HCT116 (cell line): ENCODE results near the gene AQP5. TPM values are rescaled to one million over a fixed set of nuclear protein-coding genes. Genes with fewer than 3 reads are reported as not detected.

Source experiments
- ATAC-seq: fragments of 200-7000 bp; cut with Tn5 transposase; 2 replicates; pipeline ENCODE4 v1.9.1; 2020; ENCODE audit warnings: mild to moderate bottlenecking, moderate library complexity
- BruUV-seq: library from RNA; stranded (reverse); fragments of 400-500 nt; replicated peaks from 2 replicates; lab custom pipeline; 2021; lab: Mats Ljungman, UMichigan
- CTCF ChIA-PET: fragments of 300-600 bp; sonication (Branson Sonifier 250); formaldehyde crosslinking; loops from one replicate; lab custom pipeline; 2021; ENCODE audit warnings: antibody characterized with exemption; lab: Charles Lee
- POLR2A ChIA-PET: fragments of 300-600, 350-600 bp; sonication (Branson Sonifier 250); formaldehyde crosslinking; loops from one replicate; lab custom pipeline; 2021; ENCODE audit warnings: antibody characterized with exemption; lab: Charles Lee
- RAD21 ChIA-PET, 2 experiments: fragments of 300-600 bp; sonication (Branson Sonifier 250); formaldehyde crosslinking; loops; one replicate each; lab custom pipeline; 2023; ENCODE audit warnings: low total read pairs in 2 of 2; ENCODE audit not compliant: uncharacterized antibody in 2 of 2, unreplicated experiment in 2 of 2, low non-redundant PET in 1 of 2; lab: Charles Lee
- DNase-seq: peaks from one replicate; pipeline ENCODE4 v3.0.0-alpha.2; 2010; ENCODE audit warnings: low read depth, low spot score
- H2AFZ ChIP-seq: fragments of 200-600 bp; shearing (Covaris generic), sonication (generic); 2 replicates; pipeline ENCODE4 v1.6.1; 2017; ENCODE audit warnings: low read depth, mixed run types, mixed read lengths, antibody characterized with exemption, low read length; ENCODE audit not compliant: poor library complexity, severe bottlenecking
- H3K27ac ChIP-seq: 2 replicates; pipeline ENCODE4 v1.5.1; 2012; ENCODE audit warnings: low read depth, low read length
- H3K27me3 ChIP-seq: fragments of 200-600 bp; sonication (generic); 2 replicates; pipeline ENCODE4 v1.6.1; 2016; ENCODE audit warnings: mixed run types, low read length, mixed read lengths; ENCODE audit not compliant: insufficient read depth
- H3K36me3 ChIP-seq, 2 experiments: fragments of 200-500 bp in 1 of 2; fragments of 200-600 bp in 1 of 2; sonication (Bioruptor generic) in 1 of 2; sonication (generic) in 1 of 2; 2 replicates each; pipeline versions ENCODE4 v1.5.1 to v1.6.1; 2014 to 2016; ENCODE audit warnings: low read length in 2 of 2, inconsistent platforms in 1 of 2, mixed read lengths in 1 of 2, mixed run types in 1 of 2; ENCODE audit not compliant: insufficient read depth in 2 of 2, control insufficient read depth in 1 of 2
- H3K4me1 ChIP-seq, 2 experiments: fragments of 200-600 bp in 1 of 2; sonication (generic) in 1 of 2; 2 replicates each; pipeline versions ENCODE4 v1.5.1 to v1.6.1; 2012 to 2017; ENCODE audit warnings: low read length in 2 of 2, inconsistent platforms in 1 of 2, mild to moderate bottlenecking in 1 of 2, mixed read lengths in 1 of 2, mixed run types in 1 of 2, moderate library complexity in 1 of 2; ENCODE audit not compliant: insufficient read depth in 2 of 2, control insufficient read depth in 1 of 2
- H3K4me2 ChIP-seq: fragments of 200-600 bp; sonication (generic); 2 replicates; pipeline ENCODE4 v1.6.1; 2017; ENCODE audit warnings: mixed run types, low read length, mixed read lengths
- H3K4me3 ChIP-seq, 2 experiments: fragments of 200-600 bp in 1 of 2; sonication (generic) in 1 of 2; replicated peaks in 1 of 2; 2 replicates each; pipeline ENCODE4 v1.5.1; 2011 to 2016; ENCODE audit warnings: low read length in 2 of 2, control low read depth in 1 of 2, low read depth in 1 of 2, mild to moderate bottlenecking in 1 of 2, mixed read lengths in 1 of 2, mixed run types in 1 of 2
- H3K79me2 ChIP-seq: fragments of 200-600 bp; sonication (generic); 2 replicates; pipeline ENCODE4 v1.6.1; 2017; ENCODE audit warnings: mild to moderate bottlenecking, mixed run types, low read length, moderate library complexity, mixed read lengths; ENCODE audit not compliant: insufficient read depth
- H3K9ac ChIP-seq: fragments of 200-600 bp; sonication (generic); 2 replicates; pipeline ENCODE4 v1.6.1; 2016; ENCODE audit warnings: low read length, mixed read lengths
- H3K9me2 ChIP-seq: fragments of 200-600 bp; sonication (generic), shearing (Covaris generic); 2 replicates; pipeline ENCODE4 v1.6.1; 2017; ENCODE audit warnings: mixed run types, mild to moderate bottlenecking, moderate library complexity; ENCODE audit not compliant: insufficient read depth
- H3K9me3 ChIP-seq, 2 experiments: fragments of 200-500 bp in 1 of 2; fragments of 200-600 bp in 1 of 2; sonication (Bioruptor generic) in 1 of 2; sonication (generic) in 1 of 2; 2 replicates each; pipeline ENCODE4 v1.6.1; 2014 to 2017; ENCODE audit warnings: low read length in 2 of 2, mixed read lengths in 2 of 2, inconsistent platforms in 1 of 2, low read depth in 1 of 2, mild to moderate bottlenecking in 1 of 2, mixed run types in 1 of 2, moderate library complexity in 1 of 2; ENCODE audit not compliant: control insufficient read depth in 1 of 2, insufficient read depth in 1 of 2
- H4K20me1 ChIP-seq: fragments of 200-600 bp; sonication (generic), shearing (Covaris generic); 2 replicates; pipeline ENCODE4 v1.6.1; 2017; ENCODE audit warnings: mixed run types, mild to moderate bottlenecking, moderate library complexity; ENCODE audit not compliant: insufficient read depth
- CEBPB ChIP-seq: IDR thresholded peaks from 2 replicates; pipeline ENCODE4 v1.6.1; 2012; ENCODE audit warnings: low read depth
- CTCF ChIP-seq, 3 experiments: fragments of 200-600 bp in 1 of 3; sonication (generic) in 1 of 3; IDR thresholded peaks in 2 of 3; conservative IDR thresholded peaks in 1 of 3; 2 replicates each; pipeline ENCODE4 v1.5.1; 2012 to 2017; ENCODE audit warnings: low read depth in 2 of 3, low read length in 2 of 3, antibody characterized with exemption in 1 of 3, borderline replicate concordance in 1 of 3, control low read depth in 1 of 3, mild to moderate bottlenecking in 1 of 3, mixed read lengths in 1 of 3, mixed run types in 1 of 3, moderate library complexity in 1 of 3; ENCODE audit not compliant: insufficient read depth in 1 of 3
- EGR1 ChIP-seq: IDR thresholded peaks from 2 replicates; pipeline ENCODE4 v1.6.1; 2012; ENCODE audit warnings: low read depth
- ELF1 ChIP-seq: IDR thresholded peaks from 2 replicates; pipeline ENCODE4 v1.6.1; 2012; ENCODE audit warnings: low read depth, borderline replicate concordance
- YY1 ChIP-seq: IDR thresholded peaks from 2 replicates; pipeline ENCODE4 v1.6.1; 2011; ENCODE audit warnings: low read length, low read depth, moderate library complexity, mild to moderate bottlenecking; ENCODE audit not compliant: insufficient replicate concordance; ENCODE audit errors: extremely low read depth
- ZNF274 ChIP-seq: fragments of 200-500 bp; sonication (Bioruptor generic); IDR thresholded peaks from 2 replicates; pipeline ENCODE4 v1.6.1; 2014; ENCODE audit warnings: mild to moderate bottlenecking, low read depth, low read length, inconsistent platforms
- intact Hi-C: fragments of 100-400 bp; cut with micrococcal nuclease; formaldehyde crosslinking; loops from 2 replicates; pipeline ENCODE4 v1.10.0; 2022
- total RNA-seq: library from RNA; stranded (reverse); gene quantifications from one replicate; pipeline ENCODE4 v1.2.1, GENCODE V29; 2021; ENCODE audit not compliant: unreplicated experiment

AQP5 gene
- total RNA-seq, 1 experiment from 2014 or later, result not detected

DNA sequence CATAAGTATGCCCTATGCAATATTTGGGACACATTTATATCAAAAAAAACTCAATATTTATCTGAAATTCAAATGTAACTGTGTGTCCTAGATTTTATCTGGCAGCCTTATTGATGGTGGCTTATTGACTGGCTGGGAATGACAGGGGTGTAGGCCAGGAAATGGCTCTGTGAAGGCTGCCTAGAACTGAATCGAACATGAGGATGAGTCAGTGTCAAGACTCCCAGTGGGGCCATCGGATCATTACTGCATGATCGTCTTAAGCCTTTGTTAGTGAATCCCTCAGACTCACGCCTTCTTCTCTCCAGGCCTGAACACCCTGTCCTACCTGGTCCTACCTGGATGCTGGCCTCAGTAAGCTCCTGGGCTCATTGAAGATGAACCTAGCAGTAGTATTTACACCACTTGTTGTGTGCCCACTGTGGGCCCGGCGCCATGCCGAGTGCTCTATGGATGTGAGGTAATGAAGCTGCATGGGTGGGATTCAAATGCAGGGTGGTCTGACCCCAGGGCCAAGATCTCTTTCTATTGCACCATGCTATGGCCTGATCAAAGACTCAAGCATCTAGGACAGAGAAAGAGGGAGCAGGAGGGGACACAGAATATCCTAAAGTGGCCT lies 36.9 kb upstream of the AQP5 start:
- Histone ChIP-seq H3K79me2 (no peaks in the 10 kb centered on the region), H3K4me3 (no peak overlapping the region), H3K9me3 (no peaks in the 10 kb centered on the region), H3K27ac (no peak overlapping the region), H4K20me1 (no peaks in the 10 kb centered on the region), H3K27me3 (no peaks in the 10 kb centered on the region), H3K9ac (no peak overlapping the region)
- BruUV-seq, result no TSS peak
- intact Hi-C loops, result no loop called here
- TF ChIP-seq EGR1 (no peak), CTCF (IDR thresholded peaks at IDR 0.05 in 2 of 3, conservative IDR thresholded peaks at IDR 0.05 in 1 of 3; ENCODE audit: borderline replicate concordance in 1 of 3, insufficient read depth in 1 of 3, low read depth in 2 of 3, low read length in 2 of 3) (no peak), ZNF274 (no peak), CEBPB (no peak), ELF1 (no peak), YY1 (no peak)
- TF ChIP-seq, all 23 proteins: peak for 0
- DNase-seq (no peak), ATAC-seq (no peak)
- no peak overlapping the region for H3K4me2 ChIP-seq
- no peaks in the 10 kb centered on the region for H3K4me1 ChIP-seq
- ChIA-PET POLR2A (no interaction called here), RAD21 (no interaction called here), CTCF (no interaction called here)
- H3K36me3 ChIP-seq, result no peaks in the 10 kb centered on the region
- no peak overlapping the region for H2AFZ ChIP-seq
- no peaks in the 10 kb centered on the region for H3K9me2 ChIP-seq
